H1 (cell line): ENCODE data around the gene UCN. TPM values are rescaled to one million over a fixed set of nuclear protein-coding genes. Genes with fewer than 3 reads are reported as not detected.

Experiments used
- CTCF ChIA-PET: fragments of 300-600 bp; sonication (Branson Sonifier 250); formaldehyde crosslinking; loops from one replicate; lab custom pipeline; 2021; ENCODE audit not compliant: partially characterized antibody; lab: Charles Lee
- POLR2A ChIA-PET: fragments of 300-600 bp; sonication (Branson Sonifier 250); formaldehyde crosslinking; loops from one replicate; lab custom pipeline; 2021; ENCODE audit warnings: inconsistent platforms; ENCODE audit not compliant: partially characterized antibody; lab: Charles Lee
- DNase-seq, 2 experiments: peaks; one replicate each; pipeline versions ENCODE4 v3.0.0 to v3.0.0-alpha.2; 2010 to 2022; ENCODE audit warnings: low spot score in 2 of 2, low read depth in 1 of 2, mixed read lengths in 1 of 2
- FAIRE-seq: peaks from 2 replicates; lab custom pipeline; 2011; peaks lifted over from hg19 to GRCh38; lab: Jason Lieb, UNC
- H2AFZ ChIP-seq: 2 replicates; pipeline ENCODE4 v1.8.1; 2012; ENCODE audit warnings: low read length, inconsistent platforms
- H2AK5ac ChIP-seq: 2 replicates; pipeline ENCODE4 v1.6.1; 2013; ENCODE audit warnings: low read depth, low read length
- H2BK120ac ChIP-seq: replicated peaks from 2 replicates; pipeline ENCODE3; 2013; ENCODE audit warnings: low read depth, low read length, inconsistent platforms
- H2BK12ac ChIP-seq: 2 replicates; pipeline ENCODE4 v1.6.1; 2013; ENCODE audit warnings: low read depth, low read length
- H2BK15ac ChIP-seq: 2 replicates; pipeline ENCODE4 v1.6.1; 2013; ENCODE audit warnings: low read length
- H2BK20ac ChIP-seq: 2 replicates; pipeline ENCODE4 v1.6.1; 2013; ENCODE audit warnings: low read length
- H2BK5ac ChIP-seq: 2 replicates; pipeline ENCODE4 v1.6.1; 2013; ENCODE audit warnings: low read depth, low read length
- H3K14ac ChIP-seq: 2 replicates; pipeline ENCODE4 v1.6.1; 2013; ENCODE audit warnings: inconsistent platforms; ENCODE audit not compliant: insufficient read length
- H3K18ac ChIP-seq: 2 replicates; pipeline ENCODE4 v1.6.1; 2013; ENCODE audit warnings: low read length; ENCODE audit errors: extremely low read depth
- H3K23ac ChIP-seq: 2 replicates; pipeline ENCODE4 v1.6.1; 2013; ENCODE audit warnings: inconsistent platforms; ENCODE audit not compliant: insufficient read length
- H3K23me2 ChIP-seq: 2 replicates; pipeline ENCODE4 v1.6.1; 2013; ENCODE audit warnings: low read depth, low read length
- H3K27ac ChIP-seq: 2 replicates; pipeline ENCODE4 v1.6.1; 2011; ENCODE audit warnings: low read depth, low read length, inconsistent platforms
- H3K27me3 ChIP-seq, 4 experiments: replicated peaks in 1 of 4; 1 replicate in 1 of 4; 2 replicates in 3 of 4; pipeline versions ENCODE4 v1.6.1 to v1.8.1; 2011 to 2013; ENCODE audit warnings: low read length in 3 of 4, mild to moderate bottlenecking in 3 of 4, inconsistent platforms in 2 of 4, mixed read lengths in 2 of 4, moderate library complexity in 1 of 4; ENCODE audit not compliant: control insufficient read depth in 3 of 4, insufficient read depth in 3 of 4; ENCODE audit errors: extremely low read depth in 1 of 4
- H3K36me3 ChIP-seq, 4 experiments: 2 replicates each; pipeline versions ENCODE4 v1.6.1 to v1.8.1; 2011 to 2013; ENCODE audit warnings: mild to moderate bottlenecking in 4 of 4, low read length in 3 of 4, moderate library complexity in 2 of 4, control low read depth in 1 of 4, inconsistent platforms in 1 of 4; ENCODE audit not compliant: insufficient read depth in 4 of 4, control insufficient read depth in 2 of 4
- H3K4ac ChIP-seq: replicated peaks from 2 replicates; pipeline ENCODE3; 2013; ENCODE audit warnings: low read length, low read depth, mixed read lengths, inconsistent platforms; ENCODE audit not compliant: insufficient read length
- H3K4me1 ChIP-seq, 4 experiments: replicated peaks in 1 of 4; 1 replicate in 1 of 4; 2 replicates in 3 of 4; pipeline versions ENCODE4 v1.6.1 to v1.8.1; 2011 to 2013; ENCODE audit warnings: low read length in 3 of 4, inconsistent platforms in 2 of 4, mixed read lengths in 1 of 4; ENCODE audit not compliant: insufficient read depth in 4 of 4, control insufficient read depth in 3 of 4
- H3K4me2 ChIP-seq, 2 experiments: 2 replicates each; pipeline versions ENCODE4 v1.6.1 to v1.8.1; 2011 to 2013; ENCODE audit warnings: low read depth in 2 of 2, low read length in 2 of 2, control low read depth in 1 of 2, inconsistent platforms in 1 of 2, mild to moderate bottlenecking in 1 of 2; ENCODE audit not compliant: insufficient read depth in 1 of 2
- H3K4me3 ChIP-seq, 4 experiments: fragments of 200-600, 300-600 bp in 1 of 4; sonication (generic), shearing (Covaris generic), sonication (Bioruptor Twin) in 1 of 4; 2 replicates each; pipeline versions ENCODE4 v1.5.1 to v1.8.1; 2011 to 2016; ENCODE audit warnings: low read length in 4 of 4, low read depth in 3 of 4, control low read depth in 2 of 4, inconsistent platforms in 2 of 4, mild to moderate bottlenecking in 2 of 4, mixed read lengths in 1 of 4, moderate library complexity in 1 of 4; ENCODE audit not compliant: insufficient read depth in 2 of 4; ENCODE audit errors: extremely low read depth in 1 of 4
- H3K56ac ChIP-seq: replicated peaks from 2 replicates; pipeline ENCODE3; 2013; ENCODE audit warnings: low read depth, mild to moderate bottlenecking, mixed read lengths, low read length, inconsistent platforms; ENCODE audit not compliant: insufficient read length
- H3K79me1 ChIP-seq: 2 replicates; pipeline ENCODE4 v1.6.1; 2013; ENCODE audit warnings: low read depth, low read length, control low read depth
- H3K79me2 ChIP-seq, 2 experiments: 2 replicates each; pipeline versions ENCODE4 v1.6.1 to v1.8.1; 2012 to 2013; ENCODE audit warnings: low read length in 2 of 2, mild to moderate bottlenecking in 2 of 2, inconsistent platforms in 1 of 2; ENCODE audit not compliant: insufficient read depth in 2 of 2, control insufficient read depth in 1 of 2
- H3K9ac ChIP-seq, 4 experiments: replicated peaks in 1 of 4; 1 replicate in 1 of 4; 2 replicates in 3 of 4; pipeline versions ENCODE4 v1.6.1 to v1.8.1; 2011 to 2013; ENCODE audit warnings: low read depth in 3 of 4, low read length in 3 of 4, control low read depth in 2 of 4, mild to moderate bottlenecking in 2 of 4, moderate library complexity in 2 of 4, inconsistent platforms in 1 of 4; ENCODE audit errors: extremely low read depth in 1 of 4
- H3K9me3 ChIP-seq, 2 experiments: 2 replicates each; pipeline versions ENCODE4 v1.6.1 to v1.8.1; 2012 to 2013; ENCODE audit warnings: mild to moderate bottlenecking in 2 of 2, moderate library complexity in 2 of 2, control low read depth in 1 of 2, inconsistent platforms in 1 of 2, low read depth in 1 of 2, low read length in 1 of 2, mixed read lengths in 1 of 2; ENCODE audit not compliant: insufficient read depth in 2 of 2
- H4K20me1 ChIP-seq, 2 experiments: replicated peaks in 1 of 2; 2 replicates each; pipeline versions ENCODE3 to v1.8.1; 2011 to 2013; ENCODE audit warnings: inconsistent platforms in 2 of 2, low read length in 2 of 2, mild to moderate bottlenecking in 1 of 2; ENCODE audit not compliant: insufficient read depth in 2 of 2, control insufficient read depth in 1 of 2
- H4K5ac ChIP-seq: 2 replicates; pipeline ENCODE4 v1.6.1; 2013; ENCODE audit warnings: low read length, low read depth, mixed read lengths, inconsistent platforms; ENCODE audit not compliant: insufficient read length
- H4K8ac ChIP-seq: 2 replicates; pipeline ENCODE4 v1.8.0; 2013; ENCODE audit warnings: mild to moderate bottlenecking, moderate library complexity, low read length, inconsistent platforms; ENCODE audit not compliant: insufficient read depth; ENCODE audit errors: extremely low read depth
- H4K91ac ChIP-seq: replicated peaks from 2 replicates; pipeline ENCODE3; 2013; ENCODE audit warnings: low read length, mixed read lengths, inconsistent platforms; ENCODE audit not compliant: insufficient read length
- HDAC2 ChIP-seq, 2 experiments: fragments of 300-600 bp in 1 of 2; sonication (generic) in 1 of 2; IDR thresholded peaks; 2 replicates each; pipeline ENCODE4 v1.6.1; 2011 to 2012; ENCODE audit warnings: low read depth in 2 of 2, low read length in 2 of 2, mild to moderate bottlenecking in 2 of 2, moderate library complexity in 2 of 2, borderline replicate concordance in 1 of 2, inconsistent platforms in 1 of 2
- SP1 ChIP-seq: IDR thresholded peaks from 2 replicates; pipeline ENCODE4 v1.6.1; 2011; ENCODE audit warnings: low read depth, low read length
- TEAD4 ChIP-seq: IDR thresholded peaks from 2 replicates; pipeline ENCODE4 v1.6.1; 2012; ENCODE audit warnings: low read depth, low read length, inconsistent platforms, mixed read lengths
- WGBS, 2 experiments: shearing (Covaris generic) in 1 of 2; methylation state at CpG; one replicate each; pipeline versions ENCODE4 v1.1.6 to v1.1.7; 2013 to 2015; ENCODE audit warnings: low lambda C conversion rate in 2 of 2, mixed read lengths in 2 of 2, inconsistent platforms in 1 of 2, low coverage in 1 of 2, missing lambda C conversion rate in 1 of 2; ENCODE audit not compliant: insufficient replicate concordance in 2 of 2, insufficient coverage in 1 of 2, insufficient read length in 1 of 2; ENCODE audit errors: extremely low coverage in 1 of 2, missing lambda C conversion rate in 1 of 2; 5-methylcytosine and 5-hydroxymethylcytosine counted together
- polyA plus RNA-seq, 7 experiments: library from polyadenylated mRNA; depleted of rRNA in 3 of 7; stranded (reverse) in 5 of 7; unstranded in 2 of 7; fragments of >200 nt in 5 of 7; fragments of 200-250 nt in 2 of 7; gene quantifications; 1 replicate in 5 of 7; 2 replicates in 1 of 7; 4 replicates in 1 of 7; pipeline versions ENCODE4 v1.2.1 to v1.2.3, GENCODE V29; 2011 to 2013; ENCODE audit warnings: missing spikeins in 2 of 7, mixed read lengths in 2 of 7
- total RNA-seq: library from RNA; stranded (reverse); fragmentation: NEBNext Ultra II Directional; extraction: Animal tissue kit (Norgen Biotek cat#: 25700); gene quantifications from 2 replicates; pipeline ENCODE4 v1.2.1, GENCODE V29; 2021
- TF ChIP-seq, protein P1 (sequence below): IDR thresholded peaks from 2 replicates; pipeline ENCODE4 v1.6.1; 2012; ENCODE audit warnings: low read length, inconsistent platforms
- TF ChIP-seq, protein P2 (sequence below), 3 experiments: IDR thresholded peaks; 1 replicate in 2 of 3; 2 replicates in 1 of 3; pipeline versions ENCODE4 v1.5.1 to v1.6.1; 2011; ENCODE audit warnings: low read length in 3 of 3, mild to moderate bottlenecking in 3 of 3, inconsistent platforms in 2 of 3, low read depth in 1 of 3, moderate library complexity in 1 of 3; ENCODE audit not compliant: insufficient read depth in 1 of 3; ENCODE audit errors: control extremely low read depth in 1 of 3

UCN gene
- total and polyA plus RNA-seq, 2 of the 8 experiments (the other 6 are each of a cell fraction or from before 2014, with no cell fraction given): 0.35 TPM; not detected in 1

DNA sequence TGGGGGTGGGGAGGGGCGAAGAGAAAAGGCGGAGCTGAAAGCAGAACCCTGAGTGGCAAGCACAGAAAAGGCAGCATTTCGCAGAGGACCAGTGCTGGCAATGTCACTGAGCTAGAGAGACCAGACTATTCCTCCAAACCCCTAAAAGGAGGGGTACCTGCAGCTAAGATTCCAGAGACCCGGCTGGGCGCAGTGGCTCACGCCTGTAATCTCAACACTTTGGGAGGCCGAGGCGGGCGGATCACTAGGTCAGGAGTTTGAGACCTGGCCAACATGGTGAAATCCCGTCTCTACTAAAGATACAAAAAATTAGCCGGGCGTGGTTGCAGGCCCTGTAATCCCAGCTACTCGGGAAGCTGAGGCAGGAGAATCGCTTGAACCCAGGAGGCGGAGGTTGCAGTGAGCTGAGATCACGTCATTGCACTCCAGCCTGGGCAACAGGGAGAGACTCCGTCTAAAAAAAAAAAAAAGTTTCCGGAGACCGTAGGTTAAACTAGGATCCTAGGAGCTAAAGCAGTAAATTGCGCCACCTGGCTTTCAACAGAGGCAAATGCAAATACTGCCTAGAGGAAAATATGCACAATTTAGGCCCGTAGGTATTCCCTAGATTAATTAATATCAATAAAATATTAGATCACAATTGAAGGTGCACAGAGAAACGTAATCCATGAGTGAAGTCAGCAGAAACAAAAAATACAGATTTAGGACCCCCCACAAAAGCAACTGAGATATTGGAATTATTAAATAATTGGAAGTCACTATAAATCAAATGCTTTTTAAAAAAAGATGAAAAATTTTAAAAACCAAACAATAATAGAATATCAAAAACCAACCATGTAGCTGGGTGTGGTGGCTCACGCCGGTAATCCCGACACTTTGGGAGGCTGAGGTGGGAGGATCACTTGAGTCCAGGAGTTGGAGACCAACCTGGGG is 4.9 kb downstream of the UCN start:
- Histone ChIP-seq H3K79me1 (no peaks in the 10 kb centered on the region), H3K27ac (no peak overlapping the region), H3K18ac (peak overlapping the region; percentile 5; the same call in 1 of the 2 replicates), H2AFZ (no peak overlapping the region; the same call in 1 of the 2 replicates), H3K27me3 (peaks cover 29 to 34% (median 32%) of the 10 kb centered on the region in 4 experiments), H3K23me2 (peaks cover 8% of the 10 kb centered on the region; the same call in 1 of the 2 replicates), H3K56ac (no peak overlapping the region), H3K23ac (no peak overlapping the region), H3K4me1 (peaks cover 0 to 26% (median 13%) of the 10 kb centered on the region in 4 experiments; a peak in 5 of 7 replicates), H3K4me2 (peak overlapping the region in 1 of 2 experiments; percentile 44; a peak in 1 of 4 replicates), H4K5ac (no peak overlapping the region), H2AK5ac (no peak overlapping the region), H2BK5ac (no peak overlapping the region), H2BK15ac (no peak overlapping the region), H4K8ac (no peak overlapping the region), H3K14ac (no peak overlapping the region), H4K20me1 (peaks cover 4 to 5% of the 10 kb centered on the region in 2 experiments), H4K91ac (no peak overlapping the region), H2BK12ac (no peak overlapping the region), H3K4me3 (peak overlapping the region in 1 of 4 experiments; percentile 14; a peak in 1 of 8 replicates), H2BK120ac (no peak overlapping the region), H3K79me2 (no peaks in the 10 kb centered on the region), H2BK20ac (no peak overlapping the region), H3K36me3 (no peaks in the 10 kb centered on the region), H3K4ac (no peak overlapping the region), H3K9ac (no peak overlapping the region), H3K9me3 (no peaks in the 10 kb centered on the region; a peak in 1 of 4 replicates)
- CTCF ChIA-PET: interaction anchor here (0.6 to 12.3 kb wide), 42 partner anchors 9 to 1578 kb away, joined by 3 to 413 read pairs (median 4); partner anchors contain the start of genes DNAJC5G, GTF3C2, MPV17 and SLC30A3
- WGBS, 2 experiments: 45% methylated on average over 25 of the region's 25 CpGs; no CpG with 5 or more reads in 1 of the 2 experiments
- FAIRE-seq: no peak
- DNase-seq: peak in 1 of 2 experiments; percentile 64
- POLR2A ChIA-PET: interaction anchor here (0.6 to 4.3 kb wide), 16 partner anchors 9 to 333 kb away, joined by 3 to 38 read pairs (median 4); partner anchors contain the start of genes MAPRE3 and MPV17
- TF ChIP-seq, protein P1, sequence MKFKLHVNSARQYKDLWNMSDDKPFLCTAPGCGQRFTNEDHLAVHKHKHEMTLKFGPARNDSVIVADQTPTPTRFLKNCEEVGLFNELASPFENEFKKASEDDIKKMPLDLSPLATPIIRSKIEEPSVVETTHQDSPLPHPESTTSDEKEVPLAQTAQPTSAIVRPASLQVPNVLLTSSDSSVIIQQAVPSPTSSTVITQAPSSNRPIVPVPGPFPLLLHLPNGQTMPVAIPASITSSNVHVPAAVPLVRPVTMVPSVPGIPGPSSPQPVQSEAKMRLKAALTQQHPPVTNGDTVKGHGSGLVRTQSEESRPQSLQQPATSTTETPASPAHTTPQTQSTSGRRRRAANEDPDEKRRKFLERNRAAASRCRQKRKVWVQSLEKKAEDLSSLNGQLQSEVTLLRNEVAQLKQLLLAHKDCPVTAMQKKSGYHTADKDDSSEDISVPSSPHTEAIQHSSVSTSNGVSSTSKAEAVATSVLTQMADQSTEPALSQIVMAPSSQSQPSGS: 0 out of 2 replicates have a peak, but pooled peaks have one; percentile 68
- TF ChIP-seq, protein P2, sequence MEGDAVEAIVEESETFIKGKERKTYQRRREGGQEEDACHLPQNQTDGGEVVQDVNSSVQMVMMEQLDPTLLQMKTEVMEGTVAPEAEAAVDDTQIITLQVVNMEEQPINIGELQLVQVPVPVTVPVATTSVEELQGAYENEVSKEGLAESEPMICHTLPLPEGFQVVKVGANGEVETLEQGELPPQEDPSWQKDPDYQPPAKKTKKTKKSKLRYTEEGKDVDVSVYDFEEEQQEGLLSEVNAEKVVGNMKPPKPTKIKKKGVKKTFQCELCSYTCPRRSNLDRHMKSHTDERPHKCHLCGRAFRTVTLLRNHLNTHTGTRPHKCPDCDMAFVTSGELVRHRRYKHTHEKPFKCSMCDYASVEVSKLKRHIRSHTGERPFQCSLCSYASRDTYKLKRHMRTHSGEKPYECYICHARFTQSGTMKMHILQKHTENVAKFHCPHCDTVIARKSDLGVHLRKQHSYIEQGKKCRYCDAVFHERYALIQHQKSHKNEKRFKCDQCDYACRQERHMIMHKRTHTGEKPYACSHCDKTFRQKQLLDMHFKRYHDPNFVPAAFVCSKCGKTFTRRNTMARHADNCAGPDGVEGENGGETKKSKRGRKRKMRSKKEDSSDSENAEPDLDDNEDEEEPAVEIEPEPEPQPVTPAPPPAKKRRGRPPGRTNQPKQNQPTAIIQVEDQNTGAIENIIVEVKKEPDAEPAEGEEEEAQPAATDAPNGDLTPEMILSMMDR (IDR thresholded peaks at IDR 0.05; ENCODE audit: control extremely low read depth in 1 of 3, insufficient read depth in 1 of 3, low read depth in 1 of 3, low read length in 3 of 3): peak in 2 of 3 experiments; percentile 74 to 81; a peak in 3 of 4 replicates
- TF ChIP-seq TEAD4 (no peak), SP1 (no peak), HDAC2 (IDR thresholded peaks at IDR 0.05; ENCODE audit: borderline replicate concordance in 1 of 2, low read depth in 2 of 2, low read length in 2 of 2) (no peak)
